GM10266 (cell line): ENCODE data around the gene ESRRA.
A peak's percentile ranks its signal among the peaks of the same experiment; 100 is the strongest.

Experiments
- DNase-seq: peaks from one replicate; pipeline ENCODE4 v3.0.0; 2012; ENCODE audit errors: extremely low spot score
- CTCF ChIP-seq: IDR thresholded peaks from 2 replicates; pipeline ENCODE4 v1.5.1; 2012; ENCODE audit warnings: mild to moderate bottlenecking, low read depth; ENCODE audit not compliant: control insufficient read depth, insufficient read depth; ENCODE audit errors: missing control alignments

ESRRA gene

GRCh38 chr11:64352995-64353714, 47.8 kb downstream of the ESRRA start:
- no peak for DNase-seq
- TF ChIP-seq CTCF = no peak

- DNase-seq = no peak
- TF ChIP-seq CTCF = no peak
Observed at GRCh38 chr11:64353715-64354506, 48.6 kb downstream of the ESRRA start.

- TF ChIP-seq CTCF = peak; percentile 82
- DNase-seq = peak; percentile 88
Observed at GRCh38 chr11:64355078-64355940, 50.0 kb downstream of the ESRRA start.

GRCh38 chr11:64356498-64357411, 51.4 kb downstream of the ESRRA start:
- DNase-seq = no peak
- peak; percentile 45 for TF ChIP-seq CTCF

GRCh38 chr11:64357446-64357845, 52.1 kb downstream of the ESRRA start:
- TF ChIP-seq CTCF = no peak
- no peak for DNase-seq

GRCh38 chr11:64357904-64358535, 52.7 kb downstream of the ESRRA start:
- DNase-seq = no peak
- no peak for TF ChIP-seq CTCF
